Heart left ventricle (tissue), 16 donors: ENCODE results near the gene C16orf86. TPM values are rescaled to one million over a fixed set of nuclear protein-coding genes. Genes with fewer than 3 reads are reported as not detected.

Experiments
- ATAC-seq, 4 donors: fragments of 200-7000 bp; cut with Tn5 transposase; one replicate each; pipeline ENCODE4 v1.9.1; 2020 to 2022; ENCODE audit warnings: moderate library complexity in 4 of 4, mild to moderate bottlenecking in 3 of 4, moderate number of reproducible peaks in 1 of 4
- DNase-seq, 5 donors: peaks; one replicate each; pipeline ENCODE4 v3.0.0-alpha.2; 2020
- H3K27ac ChIP-seq, 12 donors: fragments of 200-600 bp; sonication (generic) in 4 of 12; one replicate each; pipeline versions ENCODE4 v1.5.0 to v1.8.0; 2016 to 2022; ENCODE audit warnings: mild to moderate bottlenecking in 2 of 12
- H3K27me3 ChIP-seq, 9 donors: fragments of 200-600 bp; sonication (generic) in 2 of 9; one replicate each; pipeline versions ENCODE4 v1.5.1 to v1.8.0; 2016 to 2022; ENCODE audit warnings: mild to moderate bottlenecking in 3 of 9
- H3K36me3 ChIP-seq, 9 donors: fragments of 200-600 bp; sonication (generic) in 2 of 9; one replicate each; pipeline versions ENCODE4 v1.5.0 to v1.8.0; 2018 to 2022; ENCODE audit warnings: mild to moderate bottlenecking in 2 of 9
- H3K4me1 ChIP-seq, 12 donors: fragments of 200-600 bp; sonication (generic) in 4 of 12; one replicate each; pipeline versions ENCODE4 v1.5.0 to v1.8.0; 2016 to 2022; ENCODE audit warnings: mild to moderate bottlenecking in 3 of 12
- H3K4me3 ChIP-seq, 12 donors: fragments of 200-600 bp; sonication (generic) in 4 of 12; one replicate each; pipeline versions ENCODE4 v1.5.0 to v1.8.0; 2017 to 2022; ENCODE audit warnings: mild to moderate bottlenecking in 9 of 12, moderate library complexity in 4 of 12
- H3K9me3 ChIP-seq, 12 donors: fragments of 200-600 bp; sonication (generic) in 4 of 12; one replicate each; pipeline versions ENCODE4 v1.5.0 to v1.8.0; 2016 to 2022; ENCODE audit warnings: mild to moderate bottlenecking in 1 of 12
- CTCF ChIP-seq, 12 donors: fragments of 200-600 bp; sonication (generic) in 4 of 12; IDR thresholded peaks; one replicate each; pipeline versions ENCODE4 v1.5.0 to v1.8.0; 2018 to 2022; ENCODE audit warnings: antibody characterized with exemption in 12 of 12, mild to moderate bottlenecking in 5 of 12
- POLR2A ChIP-seq, 2 donors: fragments of 450-650 bp; IDR thresholded peaks; one replicate each; pipeline ENCODE4 v1.6.1; 2017; ENCODE audit warnings: antibody characterized with exemption in 2 of 2, mild to moderate bottlenecking in 2 of 2, moderate library complexity in 2 of 2
- WGBS, 4 donors: extraction: QIAGEN DNeasy Blood & Tissue Kit in 2 of 4; methylation state at CpG; one replicate each; pipeline versions ENCODE4 v1.1.5 to v1.1.7; 2013 to 2018; 5-methylcytosine and 5-hydroxymethylcytosine counted together
- intact Hi-C, 10 donors: fragments of 100-400 bp; cut with DNase I; formaldehyde crosslinking; loops; one replicate each; pipeline versions ENCODE4 v1.11.1 to v1.14.2; 2022
- polyA plus RNA-seq, 2 donors: library from polyadenylated mRNA; stranded (reverse); fragments of 200-250 nt; gene quantifications; one replicate each; pipeline ENCODE4 v1.2.3, GENCODE V29; 2013
- total RNA-seq, 9 donors: library from RNA; depleted of rRNA in 2 of 9; stranded (reverse); fragments of >200 nt in 2 of 9; fragmentation: NEBNext Ultra II Directional in 3 of 9; extraction: Animal tissue kit (Norgen Biotek cat#: 25700) in 3 of 9; gene quantifications; one replicate each; pipeline versions ENCODE4 v1.1.0 to v1.2.4, GENCODE V29; 2016 to 2023
- donor health status: ischemic (EF 13 %, LVEDD 7.1; RV severe dilation, severe dysfunction).
- donor health status: healthy with polysubstance abuse.
- donor health status: DM: no; HTN: yes; CAD: no.
- donor health status: DM: no; HTN: no; CAD: no.
- donor health status: ischemic (EF 25% LVEDD 6.9; RV normal size, moderate dysfunction).
- donor health status: ischemic (EF 25% LVEDD 5.7; RV mildly dilated, moderate dysfunction).
- donor health status: healthy.
- donor health status: DM: yes; HTN: yes; CAD: no.
- donor health status: ischemic (EF 35%, LVEDD 5.7; RV mildly dilated, moderate dysfunction).
- donor health status: nonischemic (EF 11% LVEDD 7.7; RV severe dilation, severe dysfunction).
- donor health status: DM: yes; HTN: yes; CAD: no.
- donor health status: PGD.
- donor health status: ischemic (EF 29% LVEDD 5.4; RV normal size, mild dysfunction).
- donor health status: nonischemic (EF 23%, LVEDD 6.1; RV moderate dilation, normal function).

The C16orf86 gene
- total and polyA plus RNA-seq, 11 donors = 2.1 to 11.6 (median 4.3) TPM

DNA sequence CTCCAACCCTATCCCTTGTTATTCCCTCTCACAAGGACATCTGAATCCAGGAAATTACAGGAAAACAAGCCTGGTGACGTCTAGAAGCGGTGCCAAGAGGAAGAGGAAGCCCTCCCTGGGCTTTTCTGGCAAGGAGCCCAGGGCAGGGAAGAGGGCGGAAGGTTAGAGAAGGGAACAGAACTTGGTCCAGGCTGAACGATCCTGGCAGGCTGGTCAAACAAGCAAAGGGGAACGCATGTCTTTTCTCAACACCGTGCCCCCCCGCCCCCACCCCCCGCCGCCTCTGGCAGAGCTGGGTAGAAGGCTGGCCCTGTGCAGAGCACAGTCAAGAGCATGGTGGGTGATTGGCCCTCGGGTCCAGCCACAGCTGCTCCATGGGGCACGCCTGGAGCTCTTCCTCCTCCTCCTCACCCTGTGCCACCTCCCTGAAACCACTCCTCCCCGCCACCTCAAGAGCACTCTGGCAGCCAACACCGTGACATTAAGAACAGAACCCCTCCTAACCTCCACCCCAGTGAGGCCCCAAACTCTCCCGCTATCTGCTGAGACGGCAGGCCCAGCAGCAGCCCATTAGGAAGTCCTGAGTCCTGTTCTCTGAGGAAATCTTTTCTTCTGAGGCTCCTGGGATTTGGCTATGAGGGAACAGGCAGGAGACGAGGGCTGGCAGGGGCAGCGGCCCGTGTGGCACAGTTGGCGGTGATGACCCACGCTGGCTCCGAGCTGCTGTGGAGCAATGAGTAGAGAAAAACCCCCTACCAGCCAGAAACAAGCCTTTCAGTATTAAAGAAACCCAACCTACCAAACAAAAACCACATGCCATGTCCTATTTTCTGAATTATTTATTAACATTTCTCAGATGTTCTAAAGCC is 7.3 kb downstream of the C16orf86 start:
- no peaks in the 10 kb centered on the region for H3K9me3 ChIP-seq
- DNase-seq = peak; percentile 79 to 87 (median 82)
- TF ChIP-seq CTCF (IDR thresholded peaks at IDR 0.05) (no peak), POLR2A (IDR thresholded peaks at IDR 0.05) (no peak)
- H3K4me3 ChIP-seq = peak overlapping the region in 1 of 12 donors; percentile 12
- peak overlapping the region; percentile 47 to 91 (median 76) for H3K27ac ChIP-seq
- peak; percentile 51 to 84 (median 60) for ATAC-seq
- peaks cover 0 to 7% (median 0%) of the 10 kb centered on the region in 9 donors for H3K36me3 ChIP-seq
- intact Hi-C loops = loop anchor here in 9 of 10 donors (1.0 to 10.0 kb wide), 15 partner anchors 43 to 391 kb away; partner anchors contain the start of genes RANBP10 (in 7 of the 9), TSNAXIP1 (in 7 of the 9), GFOD2 (in 5 of the 9) and DDX28 (in 1 of the 9)
- H3K27me3 ChIP-seq = no peaks in the 10 kb centered on the region
- peaks cover 8 to 40% (median 23%) of the 10 kb centered on the region in 12 donors for H3K4me1 ChIP-seq
- 43 to 53% (median 48%) methylated on average over 20 to 21 of the region's 21 CpGs for WGBS, 4 donors

GRCh38 chr16:67674851-67675578 is 8.4 kb downstream of the C16orf86 start:
- intact Hi-C loops = loop anchor here in 9 of 10 donors (5.0 to 10.0 kb wide), 13 partner anchors 42 to 390 kb away; partner anchors contain the start of genes GFOD2 (in 4 of the 9), RANBP10 (in 4 of the 9), TSNAXIP1 (in 4 of the 9) and DDX28 (in 1 of the 9)
- Histone ChIP-seq H3K27ac (peak overlapping the region in 11 of 12 donors; percentile 56 to 91 (median 77)), H3K9me3 (no peaks in the 10 kb centered on the region), H3K4me3 (no peak overlapping the region), H3K4me1 (peaks cover 8 to 40% (median 23%) of the 10 kb centered on the region in 12 donors), H3K36me3 (peaks cover 0 to 10% (median 2%) of the 10 kb centered on the region in 9 donors), H3K27me3 (no peaks in the 10 kb centered on the region)
- WGBS, 4 donors = 93 to 96% (median 96%) methylated on average over 16 to 28 of the region's 28 CpGs
- ATAC-seq (no peak), DNase-seq (peak in 1 of 5 donors; percentile 25)
- TF ChIP-seq CTCF (IDR thresholded peaks at IDR 0.05) (no peak), POLR2A (IDR thresholded peaks at IDR 0.05) (no peak)

DNA sequence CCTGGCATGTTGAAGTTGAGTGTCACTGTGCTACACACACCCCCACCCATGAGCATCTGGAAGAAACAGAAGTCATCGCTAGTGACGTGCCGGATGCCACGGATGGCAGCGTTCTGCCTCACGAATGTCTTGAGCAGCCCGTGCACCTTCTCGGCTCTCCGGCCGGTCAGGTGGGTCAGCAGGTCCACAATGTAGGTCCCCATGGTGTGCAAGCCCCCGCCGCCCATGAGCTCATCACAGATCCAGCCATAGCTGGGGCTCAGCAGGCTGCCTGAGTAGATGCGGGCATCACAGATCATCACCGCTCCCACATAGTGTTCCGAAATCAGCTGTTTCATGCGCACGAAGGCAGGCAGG is 8.9 kb downstream of the C16orf86 start:
- DNase-seq = peak in 1 of 5 donors; percentile 19
- no peak for ATAC-seq

More for the DNA sequence above, 8.9 kb downstream of the C16orf86 start:
- Histone ChIP-seq H3K4me3 (no peak overlapping the region), H3K36me3 (peaks cover 0 to 15% (median 6%) of the 10 kb centered on the region in 9 donors), H3K27me3 (no peaks in the 10 kb centered on the region), H3K27ac (no peak overlapping the region), H3K9me3 (no peaks in the 10 kb centered on the region), H3K4me1 (peaks cover 8 to 40% (median 23%) of the 10 kb centered on the region in 12 donors)
- intact Hi-C loops = loop anchor here in 8 of 10 donors (5.0 to 10.0 kb wide), 8 partner anchors 47 to 389 kb away; partner anchors contain the start of genes RANBP10 (in 2 of the 8), TSNAXIP1 (in 2 of the 8), DDX28 (in 1 of the 8) and DUS2 (in 1 of the 8)
- TF ChIP-seq CTCF (IDR thresholded peaks at IDR 0.05) = no peak
- no peak for TF ChIP-seq POLR2A (IDR thresholded peaks at IDR 0.05)
- WGBS, 4 donors = 97 to 99% (median 97%) methylated on average over 16 to 17 of the region's 17 CpGs
